ENCODE results near the gene NRXN3.

- TF ChIP-seq CTCF (IDR thresholded peaks at IDR 0.05; ENCODE audit: low read length) (no peak), EZH2 (IDR thresholded peaks at IDR 0.05; ENCODE audit: borderline replicate concordance, low read length) (no peak)
These were observed 1154.9 kb downstream of the NRXN3 start for GRCh38 chr14:79325071-79325470.

Data from OCI-LY1 (cell line).